IPS-20b (cell line): ENCODE data around the gene ITIH1.

Experiments
- H3K27ac ChIP-seq: one replicate; pipeline ENCODE4 v1.5.1; 2013; ENCODE audit warnings: low read length
- H3K27me3 ChIP-seq: 2 replicates; pipeline ENCODE4 v1.6.1; 2013; ENCODE audit warnings: mild to moderate bottlenecking, low read length, inconsistent platforms; ENCODE audit not compliant: insufficient read depth
- H3K36me3 ChIP-seq: 2 replicates; pipeline ENCODE4 v1.6.1; 2013; ENCODE audit warnings: low read depth, mild to moderate bottlenecking, inconsistent platforms, low read length, moderate library complexity; ENCODE audit not compliant: insufficient read depth
- H3K4me1 ChIP-seq: 2 replicates; pipeline ENCODE4 v1.6.1; 2013; ENCODE audit warnings: mild to moderate bottlenecking, control low read depth, inconsistent platforms, low read length, moderate library complexity; ENCODE audit not compliant: insufficient read depth
- H3K4me3 ChIP-seq: 2 replicates; pipeline ENCODE4 v1.5.1; 2013; ENCODE audit warnings: mild to moderate bottlenecking, low read length, inconsistent platforms
- H3K9ac ChIP-seq: 2 replicates; pipeline ENCODE4 v1.6.1; 2013; ENCODE audit warnings: low read depth, mild to moderate bottlenecking, inconsistent platforms, low read length, moderate library complexity
- H3K9me3 ChIP-seq: 2 replicates; pipeline ENCODE4 v1.6.1; 2013; ENCODE audit warnings: mild to moderate bottlenecking, low read depth, low read length, inconsistent platforms; ENCODE audit not compliant: insufficient read depth

Gene ITIH1

DNA sequence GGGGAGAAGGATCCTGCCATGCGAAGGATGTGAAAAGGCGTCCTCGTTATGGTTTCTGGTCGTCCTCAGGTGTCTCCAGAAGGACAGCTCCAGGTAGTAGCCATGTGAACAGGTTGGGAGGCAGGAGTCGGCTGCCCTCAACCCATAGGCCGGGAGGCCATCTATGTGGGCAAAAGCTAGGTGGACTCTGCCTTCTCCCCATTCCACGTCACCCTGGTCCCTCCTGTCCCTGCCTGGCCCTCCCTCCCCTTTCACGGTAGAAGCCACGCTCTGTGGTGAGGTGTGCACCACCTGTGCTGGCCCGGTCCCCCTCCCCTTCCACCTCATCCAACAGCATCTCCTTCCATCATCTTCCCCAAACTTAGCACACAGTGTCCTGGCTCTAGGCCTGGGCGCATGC lies 33.5 kb downstream of the ITIH1 start:
- Histone ChIP-seq H3K27ac (no peak overlapping the region), H3K4me3 (no peak overlapping the region), H3K9ac (no peak overlapping the region), H3K4me1 (no peaks in the 10 kb centered on the region), H3K9me3 (no peaks in the 10 kb centered on the region), H3K36me3 (no peaks in the 10 kb centered on the region), H3K27me3 (no peaks in the 10 kb centered on the region)

DNA sequence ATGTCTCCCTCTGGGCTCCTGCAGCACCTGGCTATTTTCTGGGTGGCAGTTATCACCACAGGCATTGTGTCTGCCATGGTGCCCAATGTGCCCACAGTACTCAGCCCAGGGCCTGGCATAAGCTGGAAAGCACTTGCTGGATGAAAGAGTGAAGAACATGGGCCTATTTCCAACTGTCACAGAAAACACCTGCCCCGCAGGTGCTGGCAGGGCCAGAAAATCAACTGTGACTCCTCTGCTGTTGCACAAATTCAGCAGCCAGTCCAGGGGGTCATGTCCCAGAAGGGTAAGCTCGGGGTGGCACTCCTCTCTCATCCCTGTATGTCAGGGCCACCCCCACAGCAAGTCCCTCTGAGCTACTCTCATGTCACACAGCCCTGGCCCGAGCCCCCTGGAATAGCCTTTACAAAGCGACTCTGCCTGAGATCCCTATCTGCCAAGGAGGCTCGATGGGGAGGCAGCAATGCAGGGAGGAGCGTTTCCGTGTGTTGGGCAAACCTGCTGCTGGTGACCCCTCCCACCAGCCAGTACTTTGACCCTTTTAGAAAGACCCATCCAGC lies 34.1 kb downstream of the ITIH1 start:
- no peak overlapping the region for H3K27ac ChIP-seq
- no peak overlapping the region for H3K9ac ChIP-seq
- H3K27me3 ChIP-seq: no peaks in the 10 kb centered on the region
- no peaks in the 10 kb centered on the region for H3K36me3 ChIP-seq
- H3K9me3 ChIP-seq: no peaks in the 10 kb centered on the region
- no peak overlapping the region for H3K4me3 ChIP-seq
- H3K4me1 ChIP-seq: no peaks in the 10 kb centered on the region

DNA sequence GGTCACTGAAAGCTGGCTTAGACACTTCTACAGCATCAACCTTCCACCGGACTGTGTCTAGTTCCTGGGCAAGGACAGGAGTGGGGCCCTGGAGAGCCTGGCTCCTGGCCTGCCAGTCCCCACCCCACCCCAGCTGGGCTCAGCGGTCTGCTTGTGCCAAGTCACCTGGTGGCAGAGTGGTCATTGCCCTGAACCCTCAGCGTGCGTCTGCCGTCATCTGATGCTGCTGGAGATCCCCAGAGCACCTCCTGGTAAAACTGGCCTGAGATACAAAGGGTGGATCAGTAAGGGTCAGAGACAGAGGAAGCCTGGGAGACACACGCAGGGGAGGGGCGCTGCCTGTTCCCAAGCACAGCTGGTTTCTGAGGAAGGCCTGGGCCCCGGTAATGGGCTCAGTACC lies 36.4 kb downstream of the ITIH1 start:
- Histone ChIP-seq H3K9ac (no peak overlapping the region), H3K4me3 (no peak overlapping the region), H3K9me3 (no peaks in the 10 kb centered on the region), H3K4me1 (no peaks in the 10 kb centered on the region), H3K36me3 (no peaks in the 10 kb centered on the region), H3K27ac (no peak overlapping the region), H3K27me3 (no peaks in the 10 kb centered on the region)

DNA sequence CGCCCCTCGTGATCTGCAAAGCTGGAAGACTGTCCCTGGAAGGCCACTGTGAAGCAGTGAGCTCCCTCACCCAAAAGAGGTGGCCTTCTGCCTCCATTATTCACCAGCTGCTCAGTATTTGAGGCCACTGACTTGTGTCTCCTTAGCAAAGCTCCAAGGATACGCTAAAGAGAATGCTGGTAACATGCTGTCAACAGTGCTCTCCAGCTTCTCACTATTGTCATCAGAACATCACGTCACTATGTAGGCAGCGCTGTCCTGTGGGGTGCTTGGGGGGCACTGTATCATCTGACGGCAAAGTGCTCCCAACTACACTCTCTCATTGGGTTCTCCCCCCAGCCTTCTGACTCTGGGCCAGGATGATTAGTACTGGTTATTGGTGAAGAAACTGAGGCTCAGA lies 38.8 kb downstream of the ITIH1 start:
- no peaks in the 10 kb centered on the region for H3K27me3 ChIP-seq
- no peaks in the 10 kb centered on the region for H3K9me3 ChIP-seq
- H3K4me3 ChIP-seq: no peak overlapping the region
- H3K4me1 ChIP-seq: 0 out of 2 replicates have a peak, but pooled peaks cover 4% of the 10 kb centered on the region
- H3K9ac ChIP-seq: no peak overlapping the region
- no peaks in the 10 kb centered on the region for H3K36me3 ChIP-seq
- no peak overlapping the region for H3K27ac ChIP-seq

DNA sequence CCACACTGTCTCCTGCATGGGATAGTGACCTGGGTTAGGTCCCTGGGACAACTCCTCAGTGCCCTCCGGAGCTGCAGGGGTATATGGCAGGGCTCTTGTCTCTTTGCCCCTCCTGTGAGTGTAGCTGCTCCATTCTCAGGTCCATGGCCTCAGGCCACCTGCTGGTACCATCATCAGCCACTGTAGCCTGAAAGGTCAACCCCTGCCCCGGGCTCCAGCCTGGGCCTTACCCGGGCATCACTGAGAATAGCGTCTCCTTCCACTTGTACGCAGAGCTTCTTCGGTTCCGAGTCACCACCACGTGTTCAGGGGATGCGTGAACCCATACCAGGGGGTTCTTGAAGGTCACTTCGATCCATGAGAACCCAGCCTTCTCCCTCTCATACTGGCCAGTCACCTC lies 39.3 kb downstream of the ITIH1 start:
- H3K27ac ChIP-seq: no peak overlapping the region
- 0 out of 2 replicates have a peak, but pooled peaks cover 4% of the 10 kb centered on the region for H3K4me1 ChIP-seq
- no peaks in the 10 kb centered on the region for H3K27me3 ChIP-seq
- no peak overlapping the region for H3K4me3 ChIP-seq
- H3K9ac ChIP-seq: no peak overlapping the region
- H3K9me3 ChIP-seq: no peaks in the 10 kb centered on the region
- no peaks in the 10 kb centered on the region for H3K36me3 ChIP-seq

DNA sequence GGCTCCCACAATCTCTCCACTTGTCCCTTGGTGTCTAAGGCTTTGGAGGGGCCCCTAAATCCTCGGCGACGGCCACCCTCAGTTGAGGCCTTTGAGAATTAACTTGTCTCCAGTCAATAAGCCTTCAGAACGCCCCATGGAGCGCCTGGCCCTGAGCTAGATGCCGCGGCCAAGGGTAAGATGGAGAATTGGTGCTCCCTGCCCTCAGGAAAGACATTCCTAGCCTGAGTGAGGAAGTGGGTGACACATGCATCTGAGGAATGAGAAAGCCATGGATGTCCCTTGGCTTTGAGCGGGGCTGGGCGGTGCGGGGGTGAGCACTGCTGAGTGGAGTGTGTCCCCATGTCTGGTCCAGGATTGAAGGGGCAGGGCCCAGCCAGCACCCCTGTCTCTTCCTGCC lies 39.8 kb downstream of the ITIH1 start:
- Histone ChIP-seq H3K27me3 (no peaks in the 10 kb centered on the region), H3K27ac (no peak overlapping the region), H3K9me3 (no peaks in the 10 kb centered on the region), H3K9ac (no peak overlapping the region), H3K36me3 (no peaks in the 10 kb centered on the region), H3K4me3 (no peak overlapping the region), H3K4me1 (0 out of 2 replicates have a peak, but pooled peaks cover 4% of the 10 kb centered on the region)

DNA sequence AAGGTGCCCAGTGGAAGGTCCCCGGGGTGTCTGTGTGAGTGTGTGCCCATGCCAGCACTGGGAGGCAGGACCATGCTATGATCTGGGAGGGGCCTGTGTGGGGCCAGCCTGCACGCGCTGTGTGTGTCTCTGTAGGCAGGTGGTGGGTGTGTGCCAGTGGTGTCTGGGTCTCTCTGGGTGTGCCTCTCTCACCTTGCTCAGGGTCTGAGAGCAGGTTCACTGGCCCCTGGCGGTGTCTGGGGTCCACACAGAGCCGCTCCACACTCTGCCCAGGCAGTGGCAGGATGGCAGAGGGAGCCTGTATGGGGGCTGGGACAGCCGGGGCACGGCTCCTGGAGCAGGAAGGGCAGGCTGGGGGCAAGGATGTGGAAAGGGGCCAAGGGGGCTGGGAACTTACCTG lies 40.5 kb downstream of the ITIH1 start:
- Histone ChIP-seq H3K27ac (no peak overlapping the region), H3K4me1 (0 out of 2 replicates have a peak, but pooled peaks cover 4% of the 10 kb centered on the region), H3K9ac (no peak overlapping the region), H3K9me3 (no peaks in the 10 kb centered on the region), H3K36me3 (no peaks in the 10 kb centered on the region), H3K4me3 (no peak overlapping the region), H3K27me3 (no peaks in the 10 kb centered on the region)

DNA sequence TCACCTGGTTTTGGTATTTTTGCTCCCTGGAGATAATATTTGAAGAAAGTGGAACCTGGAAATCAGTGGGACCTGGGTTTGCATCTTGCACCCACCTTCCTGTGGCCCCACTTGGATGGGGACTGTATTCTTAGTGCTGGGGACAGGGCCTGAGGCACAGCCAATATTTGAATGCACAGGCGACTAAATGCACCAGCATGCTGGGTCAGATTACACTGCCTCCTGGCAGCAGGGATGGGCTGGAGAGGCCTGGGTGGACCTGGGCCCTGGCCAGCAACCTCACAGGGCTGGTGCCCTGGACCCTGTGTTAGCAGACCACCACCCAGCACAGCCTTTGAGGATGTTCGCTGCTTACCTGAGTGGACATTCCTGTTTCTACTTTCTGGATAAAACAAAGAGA lies 42.5 kb downstream of the ITIH1 start:
- H3K9me3 ChIP-seq: no peaks in the 10 kb centered on the region
- no peaks in the 10 kb centered on the region for H3K36me3 ChIP-seq
- H3K4me1 ChIP-seq: 0 out of 2 replicates have a peak, but pooled peaks cover 4% of the 10 kb centered on the region
- H3K4me3 ChIP-seq: no peak overlapping the region
- no peak overlapping the region for H3K27ac ChIP-seq
- no peaks in the 10 kb centered on the region for H3K27me3 ChIP-seq
- H3K9ac ChIP-seq: no peak overlapping the region

DNA sequence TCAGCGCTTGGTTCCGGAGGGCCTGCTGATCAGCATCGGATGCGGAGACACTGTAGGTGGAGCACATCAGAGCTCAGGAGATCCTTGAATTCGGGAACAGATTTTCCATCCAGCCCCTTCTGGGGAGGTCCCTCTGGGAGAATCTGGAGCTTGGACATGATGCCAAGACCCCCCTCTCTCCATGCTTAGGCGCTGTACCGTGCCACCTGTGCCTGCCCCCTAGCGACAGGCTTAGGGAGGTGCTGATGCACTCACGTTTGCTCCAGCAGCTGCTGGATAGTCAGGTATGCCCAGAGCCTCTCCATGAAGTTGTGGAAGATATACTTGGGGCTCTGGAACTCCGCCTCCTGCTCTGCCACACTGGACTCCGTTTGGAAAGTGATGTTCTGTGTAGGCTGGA lies 43.3 kb downstream of the ITIH1 start:
- no peak overlapping the region for H3K4me3 ChIP-seq
- no peaks in the 10 kb centered on the region for H3K36me3 ChIP-seq
- H3K9me3 ChIP-seq: no peaks in the 10 kb centered on the region
- no peak overlapping the region for H3K9ac ChIP-seq
- no peaks in the 10 kb centered on the region for H3K27me3 ChIP-seq
- no peak overlapping the region for H3K27ac ChIP-seq
- H3K4me1 ChIP-seq: 0 out of 2 replicates have a peak, but pooled peaks cover 4% of the 10 kb centered on the region

DNA sequence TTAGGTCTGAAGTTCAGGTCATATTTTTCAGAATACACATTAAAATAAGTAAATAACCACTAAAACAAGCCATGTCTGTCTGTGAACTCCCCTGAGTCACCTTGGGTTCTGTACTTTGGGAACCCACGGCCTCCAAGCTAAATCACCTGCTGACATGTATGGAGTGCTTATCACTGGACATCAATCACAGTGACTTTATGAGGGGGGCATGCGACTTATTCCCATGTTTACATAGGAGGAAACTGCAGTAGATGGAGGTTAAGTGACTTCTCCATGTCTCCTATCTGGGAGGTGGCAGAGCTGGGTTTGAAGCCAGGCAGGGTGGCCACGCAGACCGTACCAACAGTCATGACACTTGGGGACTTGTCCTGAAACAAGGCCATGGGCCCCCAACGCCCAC lies 45.0 kb downstream of the ITIH1 start:
- 0 out of 2 replicates have a peak, but pooled peaks cover 4% of the 10 kb centered on the region for H3K4me1 ChIP-seq
- no peaks in the 10 kb centered on the region for H3K36me3 ChIP-seq
- H3K4me3 ChIP-seq: no peak overlapping the region
- no peak overlapping the region for H3K9ac ChIP-seq
- H3K27ac ChIP-seq: no peak overlapping the region
- H3K27me3 ChIP-seq: no peaks in the 10 kb centered on the region
- H3K9me3 ChIP-seq: no peaks in the 10 kb centered on the region

DNA sequence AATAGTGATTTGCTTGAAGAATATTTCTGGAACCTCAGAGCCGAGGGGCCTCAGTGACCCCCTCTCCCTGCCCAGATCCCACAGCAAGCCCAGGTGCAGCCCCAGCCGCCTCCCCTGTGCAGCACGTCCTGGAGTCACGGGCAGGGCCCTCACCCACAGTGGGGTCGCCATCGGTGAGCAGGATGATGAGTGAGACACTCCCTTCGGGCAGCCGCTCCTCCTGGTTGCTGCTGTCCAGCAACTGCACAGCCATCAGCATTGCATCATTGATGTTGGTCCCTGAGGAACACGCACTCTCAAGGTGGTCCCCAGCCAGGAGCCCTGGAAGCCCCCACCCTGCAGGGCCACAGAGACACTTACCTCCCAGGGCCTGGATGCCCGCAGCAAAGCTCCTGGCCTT lies 46.6 kb downstream of the ITIH1 start:
- no peak overlapping the region for H3K9ac ChIP-seq
- H3K4me1 ChIP-seq: 0 out of 2 replicates have a peak, but pooled peaks cover 4% of the 10 kb centered on the region
- H3K9me3 ChIP-seq: no peaks in the 10 kb centered on the region
- no peaks in the 10 kb centered on the region for H3K36me3 ChIP-seq
- H3K27ac ChIP-seq: no peak overlapping the region
- no peaks in the 10 kb centered on the region for H3K27me3 ChIP-seq
- no peak overlapping the region for H3K4me3 ChIP-seq

DNA sequence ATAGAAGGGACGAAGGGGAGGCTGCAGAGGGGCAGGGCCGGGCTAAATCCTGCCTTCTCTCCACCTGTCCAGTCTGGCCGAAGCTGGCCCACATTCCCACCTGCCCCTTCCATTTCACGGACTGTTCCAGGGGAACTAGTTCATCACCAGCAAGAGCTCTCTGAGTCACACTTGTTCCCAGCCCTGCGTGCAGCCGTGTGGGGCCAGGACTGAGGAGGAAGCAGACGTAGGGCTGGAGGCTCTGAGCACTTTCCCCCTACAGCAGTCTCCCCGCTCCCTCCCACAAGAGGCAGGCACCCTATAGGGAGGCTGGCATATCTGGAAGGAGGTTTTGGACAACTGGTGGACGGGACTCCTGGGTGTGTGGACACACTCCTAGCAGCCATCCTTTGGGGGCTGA lies 50.0 kb downstream of the ITIH1 start:
- Histone ChIP-seq H3K27ac (no peak overlapping the region), H3K4me3 (no peak overlapping the region), H3K4me1 (no peaks in the 10 kb centered on the region), H3K9me3 (no peaks in the 10 kb centered on the region), H3K27me3 (no peaks in the 10 kb centered on the region), H3K36me3 (no peaks in the 10 kb centered on the region), H3K9ac (no peak overlapping the region)
